HEK293 (cell line): Measurements from ENCODE around the gene PBXIP1.

Experiments
- CTCF ChIP-seq: fragments of 450-650 bp; formaldehyde crosslinking; IDR thresholded peaks from 2 replicates; pipeline ENCODE4 v1.5.1; 2016; ENCODE audit warnings: missing biosample characterization, missing genetic modification characterization
- GLIS1 ChIP-seq: fragments of 450-650 bp; formaldehyde crosslinking; IDR thresholded peaks from 2 replicates; pipeline ENCODE4 v1.5.1; 2016; ENCODE audit warnings: missing biosample characterization, missing genetic modification characterization
- MZF1 ChIP-seq: fragments of 450-650 bp; formaldehyde crosslinking; IDR thresholded peaks from 2 replicates; pipeline ENCODE4 v1.5.1; 2017; ENCODE audit warnings: missing biosample characterization, missing genetic modification characterization, borderline replicate concordance
- SP3 ChIP-seq: fragments of 450-650 bp; formaldehyde crosslinking; IDR thresholded peaks from 2 replicates; pipeline ENCODE4 v1.5.1; 2016; ENCODE audit warnings: missing biosample characterization, missing genetic modification characterization
- SP7 ChIP-seq: fragments of 450-650 bp; formaldehyde crosslinking; IDR thresholded peaks from 2 replicates; pipeline ENCODE4 v1.5.1; 2016; ENCODE audit warnings: missing biosample characterization, missing genetic modification characterization
- TSHZ1 ChIP-seq: fragments of 450-650 bp; formaldehyde crosslinking; IDR thresholded peaks from 2 replicates; pipeline ENCODE4 v1.5.1; 2016; ENCODE audit warnings: missing biosample characterization, missing genetic modification characterization, borderline replicate concordance
- ZBTB49 ChIP-seq: fragments of 450-650 bp; formaldehyde crosslinking; IDR thresholded peaks from 2 replicates; pipeline ENCODE4 v1.5.1; 2016; ENCODE audit warnings: missing biosample characterization, missing genetic modification characterization, low read depth
- ZNF223 ChIP-seq: fragments of 450-650 bp; formaldehyde crosslinking; IDR thresholded peaks from 2 replicates; pipeline ENCODE4 v1.5.1; 2016; ENCODE audit warnings: missing biosample characterization, missing genetic modification characterization
- ZNF280D ChIP-seq: fragments of 450-650 bp; formaldehyde crosslinking; IDR thresholded peaks from 2 replicates; pipeline ENCODE4 v1.5.1; 2016; ENCODE audit warnings: missing biosample characterization, missing genetic modification characterization
- ZNF362 ChIP-seq: fragments of 450-650 bp; formaldehyde crosslinking; IDR thresholded peaks from 2 replicates; pipeline ENCODE4 v1.5.1; 2016; ENCODE audit warnings: missing biosample characterization, missing genetic modification characterization
- ZNF398 ChIP-seq: fragments of 450-650 bp; formaldehyde crosslinking; IDR thresholded peaks from 2 replicates; pipeline ENCODE4 v1.5.1; 2017; ENCODE audit warnings: missing biosample characterization, missing genetic modification characterization
- ZNF426 ChIP-seq: fragments of 450-650 bp; formaldehyde crosslinking; IDR thresholded peaks from 2 replicates; pipeline ENCODE4 v1.5.1; 2017; ENCODE audit warnings: missing biosample characterization, missing genetic modification characterization, mild to moderate bottlenecking, inconsistent platforms, moderate library complexity
- ZNF747 ChIP-seq: fragments of 450-650 bp; formaldehyde crosslinking; IDR thresholded peaks from 2 replicates; pipeline ENCODE4 v1.5.1; 2016; ENCODE audit warnings: missing biosample characterization, missing genetic modification characterization

Gene PBXIP1

GRCh38 chr1:154925335-154926170 lies 30.3 kb downstream of the PBXIP1 start (continued):
- no peak for TF ChIP-seq TSHZ1 (tag by site-specific recombination)
- no peak for TF ChIP-seq ZNF362
- TF ChIP-seq SP3 (tag by site-specific recombination) = no peak
- TF ChIP-seq GLIS1 (tag by site-specific recombination) = no peak
- no peak for TF ChIP-seq SP7 (tag by site-specific recombination)
- TF ChIP-seq ZBTB49 (tag by site-specific recombination) = no peak
- TF ChIP-seq ZNF223 (tag by site-specific recombination) = no peak
- TF ChIP-seq ZNF398 (tag by site-specific recombination) = no peak
- no peak for TF ChIP-seq MZF1
- no peak for TF ChIP-seq ZNF747 (tag by site-specific recombination)
- no peak for TF ChIP-seq CTCF (tag by site-specific recombination)
- TF ChIP-seq ZNF280D (tag by site-specific recombination) = no peak
- no peak for TF ChIP-seq ZNF426 (tag by site-specific recombination)
